Stimulated activated CD8-positive, alpha-beta memory T cell treated with anti-CD3 and anti-CD28 coated beads, Interleukin-7, amount 100 ng/mL, for 48 hours (primary cell): ENCODE measurements around the gene OR2V2.
A peak's percentile ranks its signal among the peaks of the same experiment; 100 is the strongest.

Experiments
- DNase-seq, 2 donors: peaks; one replicate each; pipeline ENCODE4 v3.0.0-alpha.2; 2020; ENCODE audit warnings: low read depth in 1 of 2; ENCODE audit errors: extremely low read depth in 1 of 2

The OR2V2 gene

DNA sequence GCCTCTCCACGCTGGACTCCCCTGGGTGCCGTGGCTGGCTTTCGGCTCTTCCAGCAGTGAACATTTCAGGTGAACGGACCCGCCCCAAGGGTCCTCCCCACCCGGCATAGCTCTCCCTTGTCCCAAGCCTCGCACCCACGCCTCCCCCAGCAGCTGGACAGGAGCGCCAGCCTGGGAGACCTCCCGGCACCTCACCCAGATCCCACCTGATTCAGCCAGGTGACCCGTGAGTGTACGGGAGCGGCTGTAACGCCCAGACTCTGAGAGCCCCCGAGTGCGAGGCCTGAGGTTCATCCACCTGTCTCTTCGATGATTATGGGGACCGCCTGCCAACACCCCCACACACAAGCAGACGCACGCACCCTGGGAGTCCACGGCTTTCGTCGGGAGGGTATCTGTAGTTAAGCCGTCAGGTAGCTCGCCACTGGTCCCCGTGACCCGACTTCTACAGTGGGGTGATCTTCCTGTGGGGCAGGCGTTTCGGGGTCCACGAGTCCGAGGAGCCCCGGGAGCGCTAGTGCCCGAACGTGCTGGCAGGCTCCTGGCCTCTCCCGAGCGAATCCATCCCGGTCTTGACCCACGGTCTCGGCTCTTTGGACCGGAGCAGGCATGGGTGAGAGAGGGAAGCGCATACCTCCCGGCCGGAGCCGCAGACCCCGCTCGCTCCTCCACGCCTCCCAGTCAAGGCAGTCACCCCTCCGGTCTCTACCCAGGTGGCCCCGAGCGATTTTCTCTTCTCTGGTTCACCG, 42.8 kb downstream of the OR2V2 start:
- DNase-seq = no peak

- DNase-seq = no peak
Observed at GRCh38 chr5:181190711-181191525, 43.5 kb downstream of the OR2V2 start.

DNA sequence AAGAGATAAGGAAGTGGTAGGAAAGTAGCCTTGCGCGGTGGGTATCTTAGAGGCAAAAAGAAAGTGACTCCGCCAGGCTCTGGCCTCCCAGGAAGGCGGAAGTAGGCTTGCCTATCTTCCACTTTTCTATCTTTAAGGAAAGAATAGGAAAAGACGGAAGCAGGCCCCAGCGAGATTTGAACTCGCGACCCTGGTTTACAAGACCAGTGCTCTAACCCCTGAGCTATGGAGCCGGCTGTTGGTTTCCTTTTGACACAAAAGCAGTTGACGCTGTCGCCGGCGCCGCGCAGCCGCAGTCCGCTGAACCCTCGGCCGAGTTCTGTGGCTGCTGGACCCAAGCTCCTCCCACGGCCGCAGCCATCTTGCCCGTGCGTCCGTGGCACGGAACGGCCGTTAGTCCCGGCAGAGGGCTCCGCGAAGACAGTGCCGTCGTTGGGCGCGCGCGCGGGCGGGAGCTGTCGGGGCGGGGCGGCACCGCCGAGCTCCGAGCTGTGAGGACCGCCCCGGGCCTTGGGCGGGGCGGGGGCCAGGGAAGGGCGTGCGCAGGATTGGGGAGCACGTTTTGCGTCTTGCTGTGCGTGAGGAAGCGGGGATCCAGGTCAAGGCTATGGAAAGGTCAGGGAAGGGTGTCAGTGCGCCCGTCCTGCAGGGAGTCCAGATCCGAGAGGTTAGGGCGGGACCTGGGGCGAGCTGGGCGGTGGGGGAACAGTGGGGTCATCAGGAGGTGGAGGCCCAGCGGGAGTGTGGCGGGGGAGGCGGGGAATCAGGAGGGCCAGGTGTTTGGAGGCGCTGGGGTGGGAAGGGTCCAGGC, 44.3 kb downstream of the OR2V2 start:
- DNase-seq = peak; percentile 89 to 93

- DNase-seq = no peak
Observed at GRCh38 chr5:181192337-181193046, 45.1 kb downstream of the OR2V2 start.

DNA sequence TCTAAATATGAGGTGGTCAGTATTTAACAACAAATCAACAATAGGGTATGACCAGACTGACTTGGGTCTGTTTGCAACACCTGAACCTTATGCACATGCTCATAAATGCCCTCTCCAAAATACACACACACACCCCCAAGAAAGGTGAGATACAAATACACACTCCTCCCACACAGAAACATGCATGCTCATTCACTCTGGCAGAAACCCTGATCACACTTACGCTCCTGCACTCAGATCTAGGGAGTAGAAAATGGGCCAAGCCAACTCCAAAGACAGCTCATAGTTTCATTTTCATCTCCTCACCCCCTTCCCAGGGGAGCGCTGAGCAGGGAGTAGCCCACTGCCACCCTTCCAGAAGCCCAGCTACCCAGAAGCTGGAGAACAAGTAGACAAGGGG, 46.3 kb downstream of the OR2V2 start:
- DNase-seq = no peak

DNA sequence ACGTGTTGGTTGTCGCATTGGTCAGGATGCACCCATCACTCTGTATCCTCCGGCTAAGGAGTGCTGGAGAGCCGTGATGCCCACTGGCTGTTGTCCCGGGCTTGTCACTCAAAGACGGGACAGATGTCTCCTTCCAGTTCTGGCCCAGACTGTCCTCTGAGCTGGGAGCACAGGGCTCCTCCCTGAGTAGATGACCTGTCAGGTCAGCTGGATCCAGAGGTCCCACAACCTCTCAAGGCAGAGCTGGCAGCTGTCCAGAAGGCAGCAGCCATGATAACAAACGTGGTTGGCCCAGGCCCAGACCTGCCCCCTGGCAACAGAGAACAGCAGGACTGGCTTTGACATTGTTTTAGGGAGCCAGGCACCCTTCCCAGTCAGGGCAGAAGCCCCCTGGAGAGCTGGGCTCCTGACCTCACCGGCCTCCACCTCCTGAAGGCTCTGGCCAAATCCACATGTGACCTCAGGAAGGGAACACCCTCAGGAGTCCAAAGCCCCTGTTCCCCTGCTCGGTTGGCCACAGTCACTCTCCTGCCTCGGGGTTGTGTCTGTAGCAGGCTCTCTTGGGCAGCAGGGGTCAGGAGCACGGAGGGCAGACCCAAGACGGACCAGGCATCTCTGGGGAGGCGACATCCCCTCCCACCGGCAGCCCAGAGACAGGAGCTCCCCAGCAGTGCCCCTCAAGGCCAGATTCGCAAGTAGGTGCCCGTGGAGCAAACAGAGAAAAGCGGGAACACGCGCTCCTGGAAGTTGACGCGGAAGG, 47.3 kb downstream of the OR2V2 start:
- DNase-seq = no peak

DNA sequence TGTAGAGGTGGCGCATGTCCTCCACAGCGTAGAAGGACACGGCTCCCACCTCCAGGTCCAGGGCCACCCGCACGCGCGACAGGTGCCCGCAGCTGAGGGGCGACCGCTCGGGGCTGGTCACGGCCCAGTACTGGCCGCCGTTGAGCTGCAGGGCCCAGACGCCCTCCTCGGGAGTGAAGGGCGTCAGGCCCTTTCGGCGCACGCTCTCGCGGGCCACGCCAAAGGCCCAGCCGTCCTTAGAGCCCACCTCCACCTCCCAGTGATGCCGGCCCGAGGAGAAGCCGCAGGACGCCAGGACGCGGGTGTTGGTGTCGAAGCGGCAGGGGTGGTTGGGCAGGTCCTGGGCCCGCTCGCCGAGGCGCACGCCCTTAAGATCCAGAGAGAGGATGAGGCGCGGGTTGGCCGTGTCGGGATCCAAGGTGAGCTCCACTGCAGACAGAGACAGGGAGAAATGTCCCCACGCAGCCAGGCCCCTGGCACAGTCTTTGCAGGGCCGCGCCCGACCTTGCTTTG, 47.9 kb downstream of the OR2V2 start:
- no peak for DNase-seq

GRCh38 chr5:181197326-181197951, 50.1 kb downstream of the OR2V2 start:
- no peak for DNase-seq

- no peak for DNase-seq
Observed at GRCh38 chr5:181198106-181198685, 50.8 kb downstream of the OR2V2 start.

DNA sequence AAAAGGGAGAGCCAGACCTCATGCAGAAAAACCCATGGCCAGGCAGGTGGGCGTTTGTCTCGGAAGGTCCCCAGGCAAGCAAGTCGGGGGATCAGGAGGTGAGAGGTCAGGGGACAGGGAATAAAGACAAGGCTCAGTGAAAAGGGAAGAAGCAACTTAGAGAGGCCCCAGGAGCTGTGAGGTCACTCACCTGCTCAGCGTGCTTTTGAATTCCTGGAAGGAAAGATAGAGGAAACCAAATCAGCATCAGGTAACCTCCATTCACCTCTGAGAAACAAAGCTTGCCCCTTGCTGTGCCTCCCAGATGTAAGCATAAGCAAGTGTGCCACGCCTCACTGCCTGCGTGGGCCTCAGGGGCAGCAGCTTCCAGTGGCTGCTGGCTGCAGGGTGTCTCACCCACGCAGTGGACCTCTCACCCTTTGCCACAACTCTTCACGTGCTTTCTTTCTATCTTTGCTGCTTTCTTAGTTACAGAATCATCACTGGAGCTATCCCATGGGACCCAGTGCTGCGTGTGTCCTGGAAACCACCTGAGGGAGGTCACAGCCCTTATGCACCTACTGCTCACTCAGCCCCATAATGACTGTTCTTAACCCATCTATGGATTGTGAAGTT, 51.6 kb downstream of the OR2V2 start:
- DNase-seq = no peak

DNA sequence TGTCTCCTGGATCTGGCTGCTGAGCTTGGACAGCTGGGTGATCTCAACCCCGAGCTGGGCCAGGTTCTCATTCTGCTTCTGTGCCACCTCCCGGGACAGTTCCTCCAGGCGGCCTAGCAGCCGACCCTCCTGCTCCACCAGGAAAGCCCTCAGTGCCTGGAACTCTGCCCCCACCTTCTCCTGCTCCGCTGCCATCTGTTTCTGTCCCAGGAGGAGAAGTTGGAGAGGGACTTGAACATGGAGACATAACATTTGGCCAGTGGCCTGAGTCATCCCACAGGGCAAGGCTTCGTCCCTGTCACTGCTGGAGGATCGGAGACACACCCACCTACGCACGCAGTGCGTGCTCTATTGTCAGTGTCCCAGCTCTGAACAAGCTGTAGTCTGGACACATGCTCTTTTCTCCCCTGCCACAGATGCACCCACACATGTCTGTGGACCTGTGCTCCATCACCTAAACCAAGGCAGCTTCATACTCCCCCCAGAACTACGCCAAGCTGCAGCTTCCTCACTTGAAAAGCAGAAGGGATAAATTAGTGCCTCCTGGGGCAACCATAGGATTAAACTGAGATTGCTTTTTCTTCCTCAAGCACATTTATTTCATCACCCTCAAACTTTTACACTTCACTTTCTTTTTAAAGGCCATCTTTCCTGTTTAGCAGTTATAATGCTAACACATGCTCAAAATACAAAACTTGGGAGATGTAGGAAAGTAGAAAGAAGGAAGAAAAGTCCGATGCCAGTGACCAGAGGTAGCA, 52.7 kb downstream of the OR2V2 start:
- no peak for DNase-seq

- no peak for DNase-seq
Observed at GRCh38 chr5:181200816-181201215, 53.4 kb downstream of the OR2V2 start.

GRCh38 chr5:181203093-181203711, 55.8 kb downstream of the OR2V2 start:
- no peak for DNase-seq

DNA sequence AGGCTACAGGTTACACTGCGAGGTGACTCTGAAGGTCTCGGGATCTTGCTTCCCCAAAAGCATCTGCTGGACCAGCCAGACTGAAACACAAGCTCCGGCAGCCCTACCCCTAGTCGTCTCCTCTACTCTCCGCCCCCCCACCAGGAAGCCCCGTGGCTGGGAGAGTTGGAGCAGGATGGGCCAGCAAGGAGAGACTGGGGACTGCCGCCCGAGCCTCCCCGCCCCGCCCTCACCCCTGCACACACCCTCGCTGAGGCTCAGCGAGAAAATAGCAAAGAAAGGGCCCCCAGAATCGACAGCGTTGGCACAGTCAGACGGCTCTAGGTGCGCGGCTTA, 56.4 kb downstream of the OR2V2 start:
- DNase-seq = no peak

- no peak for DNase-seq
Observed at GRCh38 chr5:181204113-181204825, 56.9 kb downstream of the OR2V2 start.

GRCh38 chr5:181204826-181205760, 57.7 kb downstream of the OR2V2 start, which contains the start of gene TRIM7:
TSS of gene TRIM7 (minus strand) at chr5:181205196. CDS start at chr5:181205110, 86 bp downstream.
- DNase-seq = no peak
